Ammon's horn (tissue), 1 donor: ENCODE measurements around the gene SF3B4.

Source experiments
- DNase-seq: peaks from one replicate; pipeline ENCODE4 v3.0.0-alpha.2; 2016; ENCODE audit warnings: low spot score

SF3B4 gene

GRCh38 chr1:149932474-149932873 is 4.9 kb upstream of the SF3B4 start:
- DNase-seq: no peak

- no peak for DNase-seq
Measured at GRCh38 chr1:149931212-149931790, 3.7 kb upstream of the SF3B4 start.

GRCh38 chr1:149929856-149930255 is 2.3 kb upstream of the SF3B4 start:
- DNase-seq: no peak

- DNase-seq: no peak
Measured at GRCh38 chr1:149928401-149928724, 760 bp upstream of the SF3B4 start.

- no peak for DNase-seq
Measured at GRCh38 chr1:149927056-149927562, 494 bp downstream of the SF3B4 start.

- DNase-seq: no peak
Measured at GRCh38 chr1:149926296-149926695, 1.3 kb downstream of the SF3B4 start.

- DNase-seq: no peak
Measured at GRCh38 chr1:149925751-149926150, 1.9 kb downstream of the SF3B4 start.

GRCh38 chr1:149925345-149925744 is 2.3 kb downstream of the SF3B4 start:
- no peak for DNase-seq

GRCh38 chr1:149923626-149924025 is 4.0 kb downstream of the SF3B4 start:
- DNase-seq: no peak

- peak; percentile 84 for DNase-seq
Measured at GRCh38 chr1:149917571-149918144, 9.9 kb downstream of the SF3B4 start, which contains the start of gene SV2A. Gene SV2A (minus strand): TSS chr1:149917844. CDS start chr1:149913840, 4,004 bp downstream.

GRCh38 chr1:149916898-149917252 is 10.7 kb downstream of the SF3B4 start:
- no peak for DNase-seq

- DNase-seq: no peak
Measured at GRCh38 chr1:149916193-149916897, 11.3 kb downstream of the SF3B4 start.

- DNase-seq: no peak
Measured at GRCh38 chr1:149915429-149916192, 12.0 kb downstream of the SF3B4 start.

GRCh38 chr1:149914545-149914944 is 13.1 kb downstream of the SF3B4 start:
- DNase-seq: no peak

- DNase-seq: no peak
Measured at GRCh38 chr1:149906570-149907075, 21.0 kb downstream of the SF3B4 start.

GRCh38 chr1:149903836-149904491 is 23.6 kb downstream of the SF3B4 start:
- DNase-seq: no peak

- DNase-seq: peak; percentile 97
Measured at GRCh38 chr1:149899460-149900284, 27.9 kb downstream of the SF3B4 start, which contains the start of gene BOLA1. Gene BOLA1 (plus strand): TSS chr1:149899568. CDS start chr1:149900060, 492 bp downstream.

- DNase-seq: no peak
Measured at GRCh38 chr1:149896575-149896974, 31.0 kb downstream of the SF3B4 start.

- DNase-seq: no peak
Measured at GRCh38 chr1:149888999-149889289, 38.7 kb downstream of the SF3B4 start.

GRCh38 chr1:149888247-149888998 is 39.2 kb downstream of the SF3B4 start:
- peak; percentile 84 for DNase-seq
